HCT116 (cell line): ENCODE results near the gene CELA2B. TPM values are rescaled to one million over a fixed set of nuclear protein-coding genes. Genes with fewer than 3 reads are reported as not detected.
"Not testable (repeated sequence)": the region's sequence is repeated elsewhere in the genome, so short reads cannot be mapped to it uniquely, and the experiment has no call there.

Experiments used
- ATAC-seq: fragments of 200-7000 bp; cut with Tn5 transposase; 2 replicates; pipeline ENCODE4 v1.9.1; 2020; ENCODE audit warnings: mild to moderate bottlenecking, moderate library complexity
- BruUV-seq: library from RNA; stranded (reverse); fragments of 400-500 nt; replicated peaks from 2 replicates; lab custom pipeline; 2021; lab: Mats Ljungman, UMichigan
- CTCF ChIA-PET: fragments of 300-600 bp; sonication (Branson Sonifier 250); formaldehyde crosslinking; loops from one replicate; lab custom pipeline; 2021; ENCODE audit warnings: antibody characterized with exemption; lab: Charles Lee
- POLR2A ChIA-PET: fragments of 300-600, 350-600 bp; sonication (Branson Sonifier 250); formaldehyde crosslinking; loops from one replicate; lab custom pipeline; 2021; ENCODE audit warnings: antibody characterized with exemption; lab: Charles Lee
- RAD21 ChIA-PET, 2 experiments: fragments of 300-600 bp; sonication (Branson Sonifier 250); formaldehyde crosslinking; loops; one replicate each; lab custom pipeline; 2023; ENCODE audit warnings: low total read pairs in 2 of 2; ENCODE audit not compliant: uncharacterized antibody in 2 of 2, unreplicated experiment in 2 of 2, low non-redundant PET in 1 of 2; lab: Charles Lee
- DNase-seq: peaks from one replicate; pipeline ENCODE4 v3.0.0-alpha.2; 2010; ENCODE audit warnings: low read depth, low spot score
- H2AFZ ChIP-seq: fragments of 200-600 bp; shearing (Covaris generic), sonication (generic); 2 replicates; pipeline ENCODE4 v1.6.1; 2017; ENCODE audit warnings: low read depth, mixed run types, mixed read lengths, antibody characterized with exemption, low read length; ENCODE audit not compliant: poor library complexity, severe bottlenecking
- H3K27ac ChIP-seq: 2 replicates; pipeline ENCODE4 v1.5.1; 2012; ENCODE audit warnings: low read depth, low read length
- H3K27me3 ChIP-seq: fragments of 200-600 bp; sonication (generic); 2 replicates; pipeline ENCODE4 v1.6.1; 2016; ENCODE audit warnings: mixed run types, low read length, mixed read lengths; ENCODE audit not compliant: insufficient read depth
- H3K36me3 ChIP-seq, 2 experiments: fragments of 200-500 bp in 1 of 2; fragments of 200-600 bp in 1 of 2; sonication (Bioruptor generic) in 1 of 2; sonication (generic) in 1 of 2; 2 replicates each; pipeline versions ENCODE4 v1.5.1 to v1.6.1; 2014 to 2016; ENCODE audit warnings: low read length in 2 of 2, inconsistent platforms in 1 of 2, mixed read lengths in 1 of 2, mixed run types in 1 of 2; ENCODE audit not compliant: insufficient read depth in 2 of 2, control insufficient read depth in 1 of 2
- H3K4me1 ChIP-seq, 2 experiments: fragments of 200-600 bp in 1 of 2; sonication (generic) in 1 of 2; 2 replicates each; pipeline versions ENCODE4 v1.5.1 to v1.6.1; 2012 to 2017; ENCODE audit warnings: low read length in 2 of 2, inconsistent platforms in 1 of 2, mild to moderate bottlenecking in 1 of 2, mixed read lengths in 1 of 2, mixed run types in 1 of 2, moderate library complexity in 1 of 2; ENCODE audit not compliant: insufficient read depth in 2 of 2, control insufficient read depth in 1 of 2
- H3K4me2 ChIP-seq: fragments of 200-600 bp; sonication (generic); 2 replicates; pipeline ENCODE4 v1.6.1; 2017; ENCODE audit warnings: mixed run types, low read length, mixed read lengths
- H3K4me3 ChIP-seq, 2 experiments: fragments of 200-600 bp in 1 of 2; sonication (generic) in 1 of 2; replicated peaks in 1 of 2; 2 replicates each; pipeline ENCODE4 v1.5.1; 2011 to 2016; ENCODE audit warnings: low read length in 2 of 2, control low read depth in 1 of 2, low read depth in 1 of 2, mild to moderate bottlenecking in 1 of 2, mixed read lengths in 1 of 2, mixed run types in 1 of 2
- H3K79me2 ChIP-seq: fragments of 200-600 bp; sonication (generic); 2 replicates; pipeline ENCODE4 v1.6.1; 2017; ENCODE audit warnings: mild to moderate bottlenecking, mixed run types, low read length, moderate library complexity, mixed read lengths; ENCODE audit not compliant: insufficient read depth
- H3K9ac ChIP-seq: fragments of 200-600 bp; sonication (generic); 2 replicates; pipeline ENCODE4 v1.6.1; 2016; ENCODE audit warnings: low read length, mixed read lengths
- H3K9me2 ChIP-seq: fragments of 200-600 bp; sonication (generic), shearing (Covaris generic); 2 replicates; pipeline ENCODE4 v1.6.1; 2017; ENCODE audit warnings: mixed run types, mild to moderate bottlenecking, moderate library complexity; ENCODE audit not compliant: insufficient read depth
- H3K9me3 ChIP-seq, 2 experiments: fragments of 200-500 bp in 1 of 2; fragments of 200-600 bp in 1 of 2; sonication (Bioruptor generic) in 1 of 2; sonication (generic) in 1 of 2; 2 replicates each; pipeline ENCODE4 v1.6.1; 2014 to 2017; ENCODE audit warnings: low read length in 2 of 2, mixed read lengths in 2 of 2, inconsistent platforms in 1 of 2, low read depth in 1 of 2, mild to moderate bottlenecking in 1 of 2, mixed run types in 1 of 2, moderate library complexity in 1 of 2; ENCODE audit not compliant: control insufficient read depth in 1 of 2, insufficient read depth in 1 of 2
- H4K20me1 ChIP-seq: fragments of 200-600 bp; sonication (generic), shearing (Covaris generic); 2 replicates; pipeline ENCODE4 v1.6.1; 2017; ENCODE audit warnings: mixed run types, mild to moderate bottlenecking, moderate library complexity; ENCODE audit not compliant: insufficient read depth
- CBX3 ChIP-seq: IDR thresholded peaks from 2 replicates; pipeline ENCODE4 v1.6.1; 2012; ENCODE audit warnings: low read depth
- CEBPB ChIP-seq: IDR thresholded peaks from 2 replicates; pipeline ENCODE4 v1.6.1; 2012; ENCODE audit warnings: low read depth
- ELF1 ChIP-seq: IDR thresholded peaks from 2 replicates; pipeline ENCODE4 v1.6.1; 2012; ENCODE audit warnings: low read depth, borderline replicate concordance
- EZH2 ChIP-seq: fragments of 200-600 bp; sonication (generic); IDR thresholded peaks from 2 replicates; pipeline ENCODE4 v1.6.1; 2017; ENCODE audit warnings: antibody characterized with exemption, mixed run types
- EZH2phosphoT487 ChIP-seq: fragments of 200-600 bp; IDR thresholded peaks from 2 replicates; pipeline ENCODE4 v1.6.1; 2018; ENCODE audit warnings: antibody characterized with exemption, borderline replicate concordance
- FOSL1 ChIP-seq: IDR thresholded peaks from 2 replicates; pipeline ENCODE4 v1.6.1; 2012; ENCODE audit warnings: low read depth
- JUND ChIP-seq: IDR thresholded peaks from 2 replicates; pipeline ENCODE4 v1.6.1; 2012
- POLR2A ChIP-seq: IDR thresholded peaks from 2 replicates; pipeline ENCODE4 v1.7.0; 2011; ENCODE audit warnings: borderline replicate concordance; ENCODE audit not compliant: insufficient read depth, insufficient read length; ENCODE audit errors: extremely low read depth
- RAD21 ChIP-seq: IDR thresholded peaks from 2 replicates; pipeline ENCODE4 v1.6.1; 2012; ENCODE audit warnings: low read depth, mild to moderate bottlenecking
- SP1 ChIP-seq: IDR thresholded peaks from 2 replicates; pipeline ENCODE4 v1.6.1; 2012; ENCODE audit warnings: low read depth
- SRF ChIP-seq: IDR thresholded peaks from 2 replicates; pipeline ENCODE4 v1.6.1; 2012; ENCODE audit warnings: low read depth
- ZFX ChIP-seq: fragments of 450-650 bp; IDR thresholded peaks from 2 replicates; pipeline ENCODE4 v1.6.1; 2017
- intact Hi-C: fragments of 100-400 bp; cut with micrococcal nuclease; formaldehyde crosslinking; loops from 2 replicates; pipeline ENCODE4 v1.10.0; 2022
- total RNA-seq: library from RNA; stranded (reverse); gene quantifications from one replicate; pipeline ENCODE4 v1.2.1, GENCODE V29; 2021; ENCODE audit not compliant: unreplicated experiment
- TF ChIP-seq, protein P1 (sequence below): IDR thresholded peaks from 2 replicates; pipeline ENCODE4 v1.6.1; 2011; ENCODE audit warnings: mild to moderate bottlenecking, low read length, moderate library complexity; ENCODE audit not compliant: insufficient replicate concordance; ENCODE audit errors: extremely low read depth
- TF ChIP-seq, protein P2 (sequence below): IDR thresholded peaks from 2 replicates; pipeline ENCODE4 v1.6.1; 2012

Gene CELA2B
- total RNA-seq, 1 experiment from 2014 or later: not detected

DNA sequence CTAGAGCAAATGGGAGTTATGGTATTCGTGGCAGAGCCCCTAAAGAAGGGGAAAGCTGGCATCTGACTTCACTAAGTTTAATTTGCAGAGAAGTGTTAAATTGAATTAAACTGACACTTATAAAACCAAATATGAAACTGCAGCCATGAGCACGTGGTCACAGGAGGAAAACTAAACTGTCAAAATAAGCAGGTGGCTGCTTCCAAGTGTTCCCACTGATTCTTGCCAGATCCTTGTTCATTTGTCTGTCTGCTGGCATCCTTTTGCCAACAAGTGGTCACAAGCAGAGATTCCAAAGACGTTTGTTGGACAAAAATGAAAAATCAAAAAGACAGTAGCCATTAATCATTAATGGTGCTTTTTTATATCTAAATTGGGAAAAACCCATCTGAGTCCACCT, 6.5 kb upstream of the CELA2B start:
- H3K9me3 ChIP-seq: no peaks in the 10 kb centered on the region; a peak in 1 of 4 replicates
- POLR2A ChIA-PET: no interaction called here
- CTCF ChIA-PET: no interaction called here
- DNase-seq (no peak), ATAC-seq (no peak)
- H3K4me3 ChIP-seq: no peak overlapping the region
- no peak overlapping the region for H3K27ac ChIP-seq
- RAD21 ChIA-PET: no interaction called here
- BruUV-seq: no TSS peak
- no peak overlapping the region for H2AFZ ChIP-seq
- H3K27me3 ChIP-seq: no peaks in the 10 kb centered on the region
- H3K4me1 ChIP-seq: no peaks in the 10 kb centered on the region; a peak in 1 of 4 replicates
- no peak overlapping the region for H3K9ac ChIP-seq
- H4K20me1 ChIP-seq: no peaks in the 10 kb centered on the region
- no peak overlapping the region for H3K4me2 ChIP-seq
- no peaks in the 10 kb centered on the region for H3K36me3 ChIP-seq
- no peaks in the 10 kb centered on the region for H3K9me2 ChIP-seq
- intact Hi-C loops: no loop called here
- TF ChIP-seq, protein P1, sequence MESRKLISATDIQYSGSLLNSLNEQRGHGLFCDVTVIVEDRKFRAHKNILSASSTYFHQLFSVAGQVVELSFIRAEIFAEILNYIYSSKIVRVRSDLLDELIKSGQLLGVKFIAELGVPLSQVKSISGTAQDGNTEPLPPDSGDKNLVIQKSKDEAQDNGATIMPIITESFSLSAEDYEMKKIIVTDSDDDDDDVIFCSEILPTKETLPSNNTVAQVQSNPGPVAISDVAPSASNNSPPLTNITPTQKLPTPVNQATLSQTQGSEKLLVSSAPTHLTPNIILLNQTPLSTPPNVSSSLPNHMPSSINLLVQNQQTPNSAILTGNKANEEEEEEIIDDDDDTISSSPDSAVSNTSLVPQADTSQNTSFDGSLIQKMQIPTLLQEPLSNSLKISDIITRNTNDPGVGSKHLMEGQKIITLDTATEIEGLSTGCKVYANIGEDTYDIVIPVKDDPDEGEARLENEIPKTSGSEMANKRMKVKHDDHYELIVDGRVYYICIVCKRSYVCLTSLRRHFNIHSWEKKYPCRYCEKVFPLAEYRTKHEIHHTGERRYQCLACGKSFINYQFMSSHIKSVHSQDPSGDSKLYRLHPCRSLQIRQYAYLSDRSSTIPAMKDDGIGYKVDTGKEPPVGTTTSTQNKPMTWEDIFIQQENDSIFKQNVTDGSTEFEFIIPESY: no peak
- TF ChIP-seq ZFX: no peak
- TF ChIP-seq, protein P2, sequence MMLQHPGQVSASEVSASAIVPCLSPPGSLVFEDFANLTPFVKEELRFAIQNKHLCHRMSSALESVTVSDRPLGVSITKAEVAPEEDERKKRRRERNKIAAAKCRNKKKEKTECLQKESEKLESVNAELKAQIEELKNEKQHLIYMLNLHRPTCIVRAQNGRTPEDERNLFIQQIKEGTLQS: no peak
- TF ChIP-seq CEBPB: no peak
- TF ChIP-seq EZH2phosphoT487: no peak
- no peak for TF ChIP-seq EZH2
- TF ChIP-seq JUND: no peak
- TF ChIP-seq POLR2A: no peak
- no peak for TF ChIP-seq FOSL1
- TF ChIP-seq ELF1: no peak
- no peak for TF ChIP-seq CBX3
- no peak for TF ChIP-seq RAD21
- no peak for TF ChIP-seq SP1
- no peak for TF ChIP-seq SRF
- H3K79me2 ChIP-seq: no peaks in the 10 kb centered on the region

DNA sequence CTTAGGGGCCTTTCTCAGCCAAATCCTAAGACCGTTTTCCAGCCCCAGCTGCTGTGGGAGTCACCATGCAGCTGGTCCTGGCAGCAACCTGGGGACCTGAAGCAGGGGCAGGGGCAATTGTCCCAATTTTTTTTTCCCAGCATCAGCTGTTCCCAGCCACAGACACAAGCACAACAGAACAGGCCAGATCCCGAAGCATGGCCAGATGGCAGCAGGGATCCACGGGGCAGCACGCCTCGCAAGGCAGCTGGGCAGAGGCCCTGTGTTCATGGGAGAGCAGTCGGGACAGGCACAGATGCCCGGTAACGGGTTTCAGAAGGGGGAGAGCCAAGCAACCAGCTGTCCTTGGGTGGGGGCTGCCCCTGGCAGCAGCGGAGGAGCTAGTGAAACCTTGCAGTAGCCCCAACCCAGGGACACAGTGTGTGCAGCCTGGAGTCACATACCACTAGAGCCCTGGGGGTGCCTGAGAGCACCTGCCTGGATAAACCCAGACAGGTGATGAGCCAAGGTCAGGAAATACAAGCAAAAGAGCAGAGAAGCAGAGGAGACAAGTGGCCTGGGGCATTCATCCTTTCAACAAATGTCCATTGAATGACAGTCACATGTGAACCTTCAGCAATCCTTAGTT, 6.0 kb upstream of the CELA2B start:
- intact Hi-C loops, BruUV-seq, RAD21 ChIA-PET: not testable (repeated sequence)

DNA sequence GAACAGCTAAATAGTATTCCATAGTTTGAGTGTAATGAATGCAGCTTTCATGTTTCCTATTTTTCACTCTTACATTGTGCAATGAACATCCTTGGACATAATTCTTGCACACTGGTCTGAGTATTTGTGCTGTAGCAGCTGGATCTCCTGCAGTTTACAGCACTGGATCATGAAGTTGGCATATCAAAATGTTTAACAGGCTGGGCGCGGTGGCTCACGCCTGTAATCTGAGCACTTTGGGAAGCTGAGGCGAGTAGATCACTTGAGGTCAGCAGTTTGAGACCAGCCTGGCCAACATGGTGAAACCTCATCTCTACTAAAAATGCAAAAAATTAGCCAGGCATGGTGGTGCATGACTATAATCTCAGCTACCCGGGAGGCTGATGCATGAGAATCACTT, 4.8 kb upstream of the CELA2B start:
- H2AFZ ChIP-seq, DNase-seq, H3K4me2 ChIP-seq, H3K9ac ChIP-seq, CTCF ChIA-PET, H3K79me2 ChIP-seq, H3K36me3 ChIP-seq, H3K4me1 ChIP-seq, POLR2A ChIA-PET, ATAC-seq, intact Hi-C loops, H4K20me1 ChIP-seq, BruUV-seq, H3K9me3 ChIP-seq, H3K4me3 ChIP-seq, H3K27me3 ChIP-seq, RAD21 ChIA-PET, H3K27ac ChIP-seq, H3K9me2 ChIP-seq: not testable (repeated sequence)

More for the DNA sequence above, 6.0 kb upstream of the CELA2B start:
- H4K20me1 ChIP-seq, H3K9me2 ChIP-seq, H3K27ac ChIP-seq, ATAC-seq, H3K4me3 ChIP-seq, DNase-seq, H3K4me2 ChIP-seq, H2AFZ ChIP-seq, H3K4me1 ChIP-seq, H3K27me3 ChIP-seq, POLR2A ChIA-PET, H3K79me2 ChIP-seq, CTCF ChIA-PET, H3K9me3 ChIP-seq, H3K9ac ChIP-seq, H3K36me3 ChIP-seq: not testable (repeated sequence)
